Left ventricle myocardium inferior (tissue), 1 donor: ENCODE measurements around the gene EIF2B2. TPM values are rescaled to one million over a fixed set of nuclear protein-coding genes. Genes with fewer than 3 reads are reported as not detected.

ENCODE experiments used
- DNase-seq: peaks from one replicate; pipeline ENCODE4 v3.0.0-alpha.2; 2020
- H3K27ac ChIP-seq: fragments of 200-600 bp; replicated peaks from 2 replicates; pipeline ENCODE4 v1.8.0; 2021
- H3K27me3 ChIP-seq: fragments of 200-600 bp; 2 replicates; pipeline ENCODE4 v1.8.0; 2021; ENCODE audit warnings: low read depth
- H3K36me3 ChIP-seq: fragments of 200-600 bp; 2 replicates; pipeline ENCODE4 v1.8.0; 2021
- H3K4me1 ChIP-seq: fragments of 200-600 bp; 2 replicates; pipeline ENCODE4 v1.8.0; 2021
- H3K4me3 ChIP-seq: fragments of 200-600 bp; 2 replicates; pipeline ENCODE4 v1.8.0; 2021; ENCODE audit warnings: mild to moderate bottlenecking, moderate library complexity
- H3K9me3 ChIP-seq: fragments of 200-600 bp; replicated peaks from 2 replicates; pipeline ENCODE4 v1.8.0; 2021
- intact Hi-C: fragments of 100-400 bp; cut with micrococcal nuclease; formaldehyde crosslinking; loops from one replicate; pipeline ENCODE4 v1.11.0; 2022
- total RNA-seq: library from RNA; stranded (reverse); fragmentation: NEBNext Ultra II Directional; extraction: Animal tissue kit (Norgen Biotek cat#: 25700); gene quantifications from one replicate; pipeline ENCODE4 v1.2.1, GENCODE V29; 2021
- TF ChIP-seq, protein P1 (sequence below): fragments of 200-600 bp; IDR thresholded peaks from 2 replicates; pipeline ENCODE4 v1.8.0; 2021; ENCODE audit warnings: antibody characterized with exemption, mild to moderate bottlenecking, borderline replicate concordance
- donor health status: DM: no; HTN: yes; CAD: no; lungs with severe emphysema.

Gene EIF2B2
- total RNA-seq, 1 donor from 2014 or later: 31.5 TPM

DNA sequence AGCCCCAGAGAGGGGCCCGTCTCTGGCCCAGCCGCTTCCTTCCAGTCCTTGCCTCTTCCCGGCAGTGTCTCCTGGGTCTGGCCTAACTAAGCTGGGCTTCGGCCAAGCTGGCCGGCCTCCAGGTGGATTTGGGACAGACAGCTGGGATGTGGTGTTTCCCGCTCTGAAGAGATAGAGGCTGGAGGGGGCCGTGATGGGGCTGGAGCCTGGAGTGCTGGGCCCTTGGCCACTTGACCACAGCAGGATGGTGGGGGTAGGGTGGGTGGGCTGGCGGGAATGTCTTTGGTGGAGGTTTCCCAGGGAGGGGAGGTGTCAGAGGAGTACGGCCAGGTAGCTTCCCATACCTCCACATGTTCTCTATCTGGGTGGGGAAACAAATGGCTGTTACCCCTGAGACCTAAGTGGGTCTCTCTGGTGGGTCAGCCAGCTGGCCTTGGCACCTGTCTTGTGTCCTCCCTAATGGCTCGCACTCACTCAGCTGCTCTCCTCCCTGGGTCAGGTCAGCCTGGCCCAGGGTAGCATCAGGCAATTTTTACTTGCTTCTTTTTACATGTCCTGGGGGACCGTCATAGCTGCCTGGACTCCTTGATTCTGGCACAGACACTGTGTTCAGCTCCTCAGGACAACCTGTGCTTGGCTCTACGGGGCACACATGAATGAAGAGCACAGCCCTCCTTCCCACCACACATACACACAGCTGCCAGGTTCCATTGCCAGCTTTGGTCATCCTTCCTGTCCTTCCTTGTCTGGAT, 27.5 kb upstream of the EIF2B2 start:
- intact Hi-C loops: no loop called here
- Histone ChIP-seq H3K27me3 (no peaks in the 10 kb centered on the region), H3K27ac (peak overlapping the region; percentile 79), H3K36me3 (no peaks in the 10 kb centered on the region), H3K4me3 (no peak overlapping the region), H3K4me1 (peaks cover 50% of the 10 kb centered on the region), H3K9me3 (no peaks in the 10 kb centered on the region)
- TF ChIP-seq, protein P1, sequence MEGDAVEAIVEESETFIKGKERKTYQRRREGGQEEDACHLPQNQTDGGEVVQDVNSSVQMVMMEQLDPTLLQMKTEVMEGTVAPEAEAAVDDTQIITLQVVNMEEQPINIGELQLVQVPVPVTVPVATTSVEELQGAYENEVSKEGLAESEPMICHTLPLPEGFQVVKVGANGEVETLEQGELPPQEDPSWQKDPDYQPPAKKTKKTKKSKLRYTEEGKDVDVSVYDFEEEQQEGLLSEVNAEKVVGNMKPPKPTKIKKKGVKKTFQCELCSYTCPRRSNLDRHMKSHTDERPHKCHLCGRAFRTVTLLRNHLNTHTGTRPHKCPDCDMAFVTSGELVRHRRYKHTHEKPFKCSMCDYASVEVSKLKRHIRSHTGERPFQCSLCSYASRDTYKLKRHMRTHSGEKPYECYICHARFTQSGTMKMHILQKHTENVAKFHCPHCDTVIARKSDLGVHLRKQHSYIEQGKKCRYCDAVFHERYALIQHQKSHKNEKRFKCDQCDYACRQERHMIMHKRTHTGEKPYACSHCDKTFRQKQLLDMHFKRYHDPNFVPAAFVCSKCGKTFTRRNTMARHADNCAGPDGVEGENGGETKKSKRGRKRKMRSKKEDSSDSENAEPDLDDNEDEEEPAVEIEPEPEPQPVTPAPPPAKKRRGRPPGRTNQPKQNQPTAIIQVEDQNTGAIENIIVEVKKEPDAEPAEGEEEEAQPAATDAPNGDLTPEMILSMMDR: no peak
- DNase-seq: peak; percentile 92

- no peak overlapping the region for H3K4me3 ChIP-seq
- TF ChIP-seq, protein P1: no peak
- peak overlapping the region; percentile 79 for H3K27ac ChIP-seq
- no peak for DNase-seq
- peaks cover 63% of the 10 kb centered on the region for H3K4me1 ChIP-seq
- no peaks in the 10 kb centered on the region for H3K9me3 ChIP-seq
- intact Hi-C loops: no loop called here
- H3K36me3 ChIP-seq: no peaks in the 10 kb centered on the region
- no peaks in the 10 kb centered on the region for H3K27me3 ChIP-seq
Observed at GRCh38 chr14:74976264-74977113, 26.2 kb upstream of the EIF2B2 start.

- DNase-seq: no peak
- Histone ChIP-seq H3K4me3 (no peak overlapping the region), H3K9me3 (no peaks in the 10 kb centered on the region), H3K27ac (no peak overlapping the region), H3K4me1 (peaks cover 70% of the 10 kb centered on the region), H3K36me3 (no peaks in the 10 kb centered on the region), H3K27me3 (no peaks in the 10 kb centered on the region)
- intact Hi-C loops: no loop called here
- TF ChIP-seq, protein P1: no peak
Observed at GRCh38 chr14:74977164-74977900, 25.4 kb upstream of the EIF2B2 start.

GRCh38 chr14:74977901-74978385, 24.8 kb upstream of the EIF2B2 start:
- TF ChIP-seq, protein P1: no peak
- Histone ChIP-seq H3K27ac (no peak overlapping the region), H3K9me3 (no peaks in the 10 kb centered on the region), H3K36me3 (no peaks in the 10 kb centered on the region), H3K4me3 (no peak overlapping the region), H3K27me3 (no peaks in the 10 kb centered on the region), H3K4me1 (peaks cover 65% of the 10 kb centered on the region)
- no peak for DNase-seq
- intact Hi-C loops: no loop called here

- H3K27me3 ChIP-seq: no peaks in the 10 kb centered on the region
- intact Hi-C loops: no loop called here
Observed at GRCh38 chr14:74978416-74978947, 24.2 kb upstream of the EIF2B2 start.

More at GRCh38 chr14:74978416-74978947, 24.2 kb upstream of the EIF2B2 start:
- H3K27ac ChIP-seq: no peak overlapping the region
- no peaks in the 10 kb centered on the region for H3K9me3 ChIP-seq
- H3K36me3 ChIP-seq: no peaks in the 10 kb centered on the region
- peaks cover 59% of the 10 kb centered on the region for H3K4me1 ChIP-seq
- TF ChIP-seq, protein P1: no peak
- DNase-seq: no peak
- H3K4me3 ChIP-seq: no peak overlapping the region
